Dermis blood vessel endothelial cell (primary cell): ENCODE data around the gene UIMC1. TPM values are rescaled to one million over a fixed set of nuclear protein-coding genes. Genes with fewer than 3 reads are reported as not detected.
A peak's percentile ranks its signal among the peaks of the same experiment; 100 is the strongest.

Experiments
- DNase-seq: peaks from one replicate; pipeline ENCODE4 v3.0.0; 2010
- total RNA-seq: library from RNA; depleted of rRNA; stranded (reverse); fragments of >200 nt; gene quantifications from 2 replicates; pipeline ENCODE4 v1.2.3, GENCODE V29; 2014

Gene UIMC1
- total RNA-seq, 1 donor from 2014 or later: 73.5 TPM

DNA sequence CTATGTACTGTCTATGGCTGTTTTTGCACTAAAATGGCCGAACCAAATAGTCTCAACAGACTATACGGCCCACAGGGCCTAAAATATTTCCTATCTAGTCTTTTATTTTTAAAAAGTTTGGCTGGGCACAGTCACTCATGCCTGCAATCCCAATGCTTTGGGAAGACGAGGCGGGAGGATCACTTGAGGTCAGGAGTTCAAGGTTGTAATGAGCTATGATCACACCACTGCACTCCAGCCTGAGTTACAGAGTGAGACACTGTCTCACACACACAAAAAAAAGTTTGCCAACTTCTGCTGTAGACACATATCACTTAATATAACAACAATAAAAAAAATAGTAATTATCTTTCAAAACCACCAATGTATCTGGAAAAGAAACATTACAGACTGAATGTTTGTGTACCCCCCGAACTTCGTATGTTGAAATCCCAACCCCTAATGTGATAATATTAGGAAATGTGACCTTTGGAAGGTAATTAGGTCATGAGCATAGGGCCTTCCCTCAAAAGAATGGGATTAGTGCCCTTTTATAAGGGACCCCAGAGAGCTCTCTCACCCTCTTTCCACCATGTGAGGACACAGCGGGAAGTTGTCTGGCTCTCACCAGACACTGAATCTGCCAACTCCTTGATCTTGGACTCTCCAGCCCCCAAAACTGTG is 53.9 kb downstream of the UIMC1 start:
- no peak for DNase-seq

DNA sequence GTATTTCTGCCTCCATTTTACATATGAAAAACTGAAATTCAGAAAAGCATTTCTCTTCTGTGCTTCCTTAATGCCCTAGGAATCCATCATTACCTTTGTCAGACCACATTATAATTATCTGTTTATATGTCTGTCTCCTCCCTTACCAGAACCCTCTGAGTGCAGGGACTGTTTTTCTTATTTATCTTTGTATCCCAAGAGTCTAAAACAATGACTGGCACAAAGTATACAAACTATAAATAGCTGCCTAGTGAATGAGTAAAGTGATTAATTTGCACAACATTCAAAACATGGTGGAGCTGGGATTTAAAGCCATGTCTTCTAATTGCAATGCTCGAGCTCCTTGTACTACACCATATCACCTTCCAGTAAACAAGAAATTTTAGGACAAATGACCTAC is 58.1 kb downstream of the UIMC1 start:
- DNase-seq: peak; percentile 58

DNA sequence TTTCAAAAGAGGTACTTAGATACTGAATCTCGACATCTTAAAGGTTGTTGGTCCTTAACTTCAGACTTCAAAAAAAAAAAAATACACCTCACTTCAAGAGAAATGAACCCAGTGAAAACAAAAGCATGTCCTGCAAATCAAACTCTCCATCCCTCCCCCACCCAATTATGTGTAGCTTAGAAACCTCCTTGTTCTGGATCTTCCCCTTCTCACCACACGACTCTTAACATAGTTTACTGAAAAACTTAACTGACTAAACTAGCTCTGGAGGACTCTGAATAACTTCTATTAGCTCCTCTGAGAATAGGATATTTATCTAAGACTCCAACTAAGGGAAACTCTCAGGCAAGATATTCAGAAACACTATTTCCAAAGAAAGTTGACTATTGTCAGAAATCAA is 58.7 kb downstream of the UIMC1 start:
- DNase-seq: no peak

DNA sequence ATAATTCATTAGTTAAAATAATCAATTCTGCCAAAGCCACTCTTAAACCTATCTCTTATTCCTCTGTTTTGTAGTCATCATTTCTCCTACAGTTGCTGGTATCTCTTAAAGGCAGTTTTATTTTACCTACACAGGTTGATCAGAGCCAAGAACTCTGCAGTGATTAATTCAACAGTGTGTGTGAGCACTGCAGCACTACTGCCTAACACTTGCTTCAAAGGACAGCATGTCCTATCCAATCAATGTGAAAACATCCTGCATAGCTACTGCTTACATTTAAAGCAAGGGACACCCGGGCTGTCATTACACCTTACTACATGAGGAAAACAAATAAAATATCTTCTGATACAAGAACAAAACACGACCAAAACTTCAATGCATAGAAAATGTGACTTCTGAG is 62.3 kb downstream of the UIMC1 start:
- no peak for DNase-seq

DNA sequence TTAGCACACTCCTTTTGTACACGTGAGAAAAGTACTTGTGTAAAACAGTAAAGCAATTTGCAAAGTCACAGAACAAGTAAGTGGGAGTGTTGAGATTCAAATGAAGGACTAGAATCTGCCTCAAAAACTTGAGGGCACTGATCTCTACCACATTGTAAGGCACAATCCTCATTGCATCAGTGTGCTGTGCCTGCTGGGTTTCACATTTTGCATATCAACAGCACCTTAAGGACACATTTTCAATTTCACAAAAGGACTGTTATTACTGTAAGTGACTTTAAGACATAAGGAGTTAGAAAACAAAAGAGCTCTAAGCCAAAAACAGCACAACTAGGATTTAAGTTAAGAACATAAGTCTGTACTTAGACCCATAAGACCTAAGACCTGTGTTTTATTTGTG is 62.8 kb downstream of the UIMC1 start:
- no peak for DNase-seq

DNA sequence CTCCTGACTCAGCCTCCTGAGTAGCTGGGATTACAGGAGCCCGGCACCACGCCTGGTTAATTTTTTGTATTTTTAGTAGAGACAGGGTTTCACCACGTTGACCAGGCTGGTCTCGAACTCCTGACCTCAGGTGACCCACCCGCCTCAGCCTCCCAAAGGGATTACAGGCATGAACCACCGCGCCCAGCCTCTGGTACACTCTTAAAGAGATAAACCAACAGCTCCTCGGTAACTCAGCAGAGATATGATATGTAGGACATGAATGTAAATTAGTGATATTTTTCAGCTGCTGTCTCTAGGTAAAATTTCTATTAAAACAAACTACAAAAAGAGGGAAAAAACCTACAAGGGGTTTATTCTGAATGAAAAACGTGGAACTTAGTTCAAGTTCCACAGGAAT is 64.6 kb downstream of the UIMC1 start:
- DNase-seq: no peak

DNA sequence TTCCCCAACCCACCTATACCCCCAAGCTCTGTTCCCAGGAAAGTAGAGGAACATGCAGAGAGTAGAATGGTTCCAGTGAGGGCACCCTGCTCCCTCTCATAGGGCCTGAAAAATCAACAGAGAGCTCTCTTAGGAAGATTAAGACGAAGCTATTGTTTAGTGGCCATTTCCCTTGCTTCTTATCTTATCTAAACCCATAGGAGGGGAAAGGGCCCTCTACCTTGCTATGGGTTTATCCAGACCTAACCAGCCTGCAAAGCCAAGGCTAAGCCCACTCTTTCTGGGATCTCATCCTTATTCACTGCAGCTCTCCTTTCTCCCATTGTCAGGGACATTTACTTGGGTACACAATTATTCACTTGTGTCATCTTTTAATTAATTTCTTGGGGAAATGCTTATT is 68.1 kb downstream of the UIMC1 start:
- no peak for DNase-seq

DNA sequence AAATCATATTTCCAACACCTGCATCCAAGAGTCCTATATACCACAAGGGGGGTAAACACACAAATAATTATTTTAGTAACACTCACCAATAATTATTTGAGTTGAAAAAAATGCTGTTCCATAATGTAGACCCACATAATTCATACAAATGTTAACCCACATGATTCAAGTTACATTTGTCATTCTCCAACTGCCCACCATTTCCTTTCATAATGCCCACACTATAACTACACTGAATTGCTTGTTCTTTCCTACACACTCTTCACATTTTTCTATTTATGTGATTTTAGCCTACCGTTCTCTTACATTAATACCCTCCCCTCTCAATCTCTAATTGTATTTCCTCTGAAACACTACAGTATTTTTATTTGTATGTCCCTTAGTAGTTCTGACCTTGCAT is 71.6 kb downstream of the UIMC1 start:
- DNase-seq: no peak

DNA sequence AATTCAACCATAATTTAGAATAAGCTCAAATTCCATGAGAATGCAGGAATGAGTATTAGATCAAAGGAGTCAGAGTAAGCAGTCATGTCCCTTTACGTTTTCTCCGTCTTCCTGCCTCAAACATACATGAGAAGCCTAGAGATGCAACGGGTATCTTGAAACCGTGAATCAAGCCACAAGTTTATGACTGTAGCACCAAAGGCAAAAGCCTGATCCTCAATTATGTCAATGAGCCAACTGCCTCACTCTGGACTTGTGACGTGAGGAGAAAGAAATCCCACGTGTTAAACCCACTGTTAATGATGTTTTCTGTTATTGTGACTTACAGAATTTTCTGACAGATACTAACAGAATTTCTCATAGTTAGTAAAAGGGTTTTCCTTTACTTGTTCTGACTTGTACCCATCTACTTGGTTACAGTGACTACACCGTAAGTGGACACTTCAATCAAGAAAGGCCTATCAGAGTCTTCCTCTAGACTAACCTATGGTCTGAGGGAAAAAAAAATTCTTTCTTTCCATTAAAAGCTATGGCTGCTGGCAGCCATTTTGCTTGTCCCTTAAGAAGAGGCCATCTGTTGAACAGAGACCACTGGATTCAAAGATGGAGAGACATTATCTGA is 72.2 kb downstream of the UIMC1 start:
- no peak for DNase-seq

DNA sequence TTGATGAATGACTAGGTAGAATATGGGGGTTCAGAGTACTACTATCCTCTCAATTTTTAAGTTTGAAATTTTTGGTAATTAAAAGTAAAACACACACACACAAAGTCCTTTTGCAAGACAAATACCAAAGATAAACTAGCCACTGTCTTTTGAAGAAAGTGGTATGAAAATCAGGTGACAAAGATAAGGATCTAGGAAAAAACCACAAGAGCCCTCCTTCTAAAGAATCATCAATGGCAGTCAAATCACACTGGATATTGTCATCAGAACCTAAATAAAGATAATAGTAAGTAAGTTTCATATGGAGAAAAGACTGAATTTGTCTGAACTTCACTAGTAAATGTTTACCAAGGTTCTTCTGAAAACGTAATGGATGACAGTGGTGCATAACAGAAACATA is 76.9 kb downstream of the UIMC1 start:
- DNase-seq: no peak

DNA sequence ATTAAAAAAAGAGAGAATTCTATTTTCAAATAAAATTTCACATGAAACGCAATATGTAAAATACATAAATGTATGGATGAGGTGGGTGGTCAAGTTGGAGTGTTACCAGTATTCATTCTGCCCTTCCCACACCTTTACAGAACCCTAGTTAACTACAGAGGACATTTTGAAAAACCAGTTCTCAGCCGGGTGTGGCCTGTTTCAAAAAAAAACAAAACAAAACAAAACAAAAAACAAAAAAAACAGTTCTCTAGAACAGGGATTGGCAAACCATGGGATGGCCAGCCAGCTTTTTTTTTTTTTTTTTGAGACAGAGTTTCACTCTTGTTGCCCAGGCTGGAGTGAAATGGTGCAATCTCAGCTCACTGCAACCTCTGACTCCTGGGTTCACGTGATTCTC is 79.0 kb downstream of the UIMC1 start:
- no peak for DNase-seq

DNA sequence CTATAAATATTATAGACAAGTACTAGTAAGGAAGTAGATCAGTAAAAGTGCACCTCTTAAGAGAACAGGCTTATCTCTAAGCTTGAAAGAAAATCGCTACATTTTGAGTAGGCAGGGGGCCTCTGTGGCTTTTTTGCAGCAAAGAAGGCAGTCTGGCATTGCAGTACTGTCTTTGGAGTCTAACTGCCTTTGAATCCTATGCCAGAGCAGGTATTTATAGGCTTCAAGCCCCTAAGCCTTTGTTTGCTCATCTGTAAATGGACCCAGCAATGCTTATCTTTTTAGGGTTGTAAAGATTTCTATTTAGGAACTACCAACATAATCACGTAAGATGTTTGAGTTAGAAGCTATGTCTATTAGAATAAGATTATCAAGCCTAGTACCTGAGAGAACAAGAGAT is 83.8 kb downstream of the UIMC1 start:
- DNase-seq: no peak

DNA sequence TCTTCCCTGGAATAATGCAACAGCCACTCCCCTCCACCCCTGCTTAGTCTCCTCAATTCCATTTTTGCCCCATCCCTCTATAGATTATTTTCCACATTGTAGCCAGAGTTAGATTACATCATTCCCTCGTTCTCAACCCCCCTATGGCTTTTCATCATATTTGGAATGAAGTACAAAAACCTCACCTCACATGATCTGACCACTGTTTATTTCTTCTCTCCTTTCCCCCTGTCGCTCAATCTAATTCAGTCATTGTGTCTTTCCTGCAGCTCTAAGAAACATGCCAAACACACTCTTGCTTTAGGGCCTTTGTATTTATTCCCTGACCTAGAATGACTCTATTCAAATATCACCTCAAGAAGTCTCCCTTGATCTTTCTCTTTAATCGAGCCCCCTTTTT is 84.9 kb downstream of the UIMC1 start:
- no peak for DNase-seq

DNA sequence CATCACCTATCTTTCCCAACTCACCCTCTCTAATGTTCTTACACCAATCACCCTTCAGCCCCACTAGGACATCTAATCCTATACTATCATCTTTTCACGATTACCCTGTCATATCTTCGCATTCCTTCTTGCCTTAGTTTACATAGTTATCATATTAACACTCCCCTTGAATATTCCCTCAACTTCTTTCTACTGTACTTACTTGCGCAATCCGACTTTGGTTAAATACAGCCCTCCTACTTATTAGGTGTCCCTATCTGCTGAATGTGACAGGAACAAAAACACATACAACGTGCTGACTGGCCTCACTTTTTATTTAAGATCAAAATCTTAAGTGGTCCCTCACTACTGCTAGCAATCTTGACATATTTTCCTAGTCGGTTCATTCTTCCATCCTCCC is 88.0 kb downstream of the UIMC1 start:
- DNase-seq: no peak

DNA sequence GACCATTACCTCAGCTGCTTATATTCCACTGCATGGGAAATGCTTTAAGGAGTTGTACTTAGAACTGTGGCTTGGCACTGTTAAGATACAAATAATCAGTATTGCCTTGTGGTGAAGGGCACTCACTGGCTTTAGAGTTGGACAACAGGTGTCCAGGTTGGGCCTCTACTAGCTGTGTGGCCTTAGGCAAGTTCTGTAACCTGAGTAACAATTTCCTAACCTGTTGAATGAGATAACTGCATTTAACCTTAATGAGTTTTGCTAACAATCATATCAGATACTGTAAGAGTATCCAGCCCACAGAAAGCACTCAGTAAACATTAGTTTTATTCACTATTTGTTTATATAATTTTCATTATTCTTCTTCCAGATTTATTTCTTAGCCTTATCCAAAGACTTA is 90.2 kb downstream of the UIMC1 start:
- no peak for DNase-seq

DNA sequence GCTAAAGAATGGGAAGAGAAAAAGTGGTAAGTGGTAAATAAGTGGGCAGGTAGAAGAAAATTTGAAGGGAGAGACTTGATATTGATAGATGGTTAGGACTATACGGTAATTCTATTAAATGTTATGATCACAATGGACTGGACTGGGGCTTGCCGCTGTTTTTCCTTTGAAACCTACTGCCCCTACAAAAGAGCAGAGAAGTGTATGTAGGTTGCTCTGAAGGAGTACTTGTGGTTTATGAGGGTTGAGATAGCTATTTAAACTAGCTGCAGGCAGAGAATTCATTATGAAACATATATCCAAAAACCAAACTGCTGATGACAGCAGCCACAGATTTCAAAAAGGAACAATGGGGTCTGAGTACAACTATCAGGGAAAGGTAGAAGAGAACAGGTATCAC is 90.7 kb downstream of the UIMC1 start:
- no peak for DNase-seq

DNA sequence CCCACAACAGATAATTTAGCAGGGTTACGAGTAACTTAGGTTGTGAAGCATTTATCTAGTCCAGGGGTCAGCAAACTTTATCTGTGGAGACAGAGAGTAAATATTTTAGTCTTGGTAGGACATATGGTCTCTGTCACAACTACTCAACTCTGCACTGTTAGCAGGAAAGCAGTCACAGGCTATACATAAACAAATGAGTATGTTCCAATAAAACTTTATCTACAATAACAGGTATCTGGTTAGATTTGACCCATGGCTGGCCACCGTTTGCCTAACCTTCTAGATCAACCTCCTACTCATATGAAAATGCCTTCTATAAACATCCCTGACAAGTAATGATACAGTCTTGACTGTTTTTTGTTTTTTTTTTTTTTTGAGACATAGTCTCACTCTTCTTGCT is 94.5 kb downstream of the UIMC1 start:
- no peak for DNase-seq

DNA sequence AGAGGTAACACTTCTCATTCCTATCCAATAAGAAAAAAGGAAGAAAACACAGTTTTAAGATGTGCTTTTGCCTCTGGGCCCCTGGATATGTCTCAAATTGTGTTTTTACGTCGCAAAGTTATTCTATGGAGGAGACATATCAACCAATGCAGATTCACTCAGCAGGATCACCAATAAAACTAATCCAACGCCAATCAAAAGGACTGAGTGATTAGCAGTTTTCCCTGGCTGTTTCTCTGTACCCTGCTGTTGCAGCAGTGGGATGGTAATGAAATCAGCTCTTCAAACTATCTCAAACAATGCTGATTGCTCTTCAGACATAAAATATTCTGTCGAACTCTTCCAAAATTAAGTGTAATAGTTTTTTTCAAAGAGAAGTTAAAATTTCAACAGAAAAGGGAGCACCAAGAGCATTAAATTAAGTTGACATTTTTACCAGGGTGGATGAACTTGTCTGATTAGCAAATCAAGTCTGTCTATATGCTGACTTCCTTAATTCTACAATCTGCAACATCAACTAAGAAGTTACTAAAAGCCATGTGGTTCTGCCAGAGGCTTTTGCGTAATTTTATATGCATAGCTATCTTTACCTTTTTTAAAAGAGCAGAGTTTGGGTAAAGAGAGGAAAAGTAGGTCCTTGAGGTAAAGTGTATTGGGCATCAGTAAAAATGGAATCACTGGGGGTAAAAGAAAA is 97.8 kb downstream of the UIMC1 start:
- DNase-seq: no peak

DNA sequence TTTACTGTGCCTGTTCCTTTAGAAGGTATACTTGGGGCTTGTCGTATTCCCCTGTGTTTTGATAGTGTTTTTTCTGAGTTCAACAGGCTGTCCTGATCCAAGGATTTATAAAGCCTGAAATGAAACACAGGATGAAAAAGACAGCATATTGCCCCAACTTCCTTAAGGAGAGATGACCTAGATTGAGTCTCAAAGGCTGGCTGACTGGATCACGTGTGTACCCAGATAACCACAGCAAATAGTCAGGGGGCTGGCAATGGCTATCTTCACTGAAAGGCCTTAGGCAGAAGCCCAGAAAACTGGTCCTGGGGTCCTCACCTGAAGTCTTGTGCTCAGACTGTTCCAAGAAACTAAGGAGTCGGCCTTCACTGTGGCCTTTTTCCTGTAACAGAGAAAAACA is 99.8 kb downstream of the UIMC1 start:
- no peak for DNase-seq

DNA sequence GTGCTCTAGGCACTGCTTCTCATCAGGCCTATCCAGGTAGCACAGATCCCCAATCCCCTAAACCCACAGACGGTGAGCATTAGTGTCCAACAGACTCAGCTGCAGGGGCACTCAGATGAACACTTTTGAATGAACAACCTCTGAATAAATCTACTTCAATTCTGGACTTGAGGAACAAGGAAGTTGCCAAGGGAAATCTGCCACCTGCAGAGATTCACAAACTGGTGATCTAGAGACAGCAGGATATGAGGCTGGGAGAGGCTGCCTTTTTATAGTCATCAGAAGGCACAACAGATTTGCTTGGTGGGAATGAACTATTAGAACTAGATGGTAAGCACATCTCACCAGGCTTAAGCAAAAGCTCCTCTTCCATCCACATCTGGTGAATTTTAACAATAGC is 100.5 kb downstream of the UIMC1 start:
- no peak for DNase-seq

DNA sequence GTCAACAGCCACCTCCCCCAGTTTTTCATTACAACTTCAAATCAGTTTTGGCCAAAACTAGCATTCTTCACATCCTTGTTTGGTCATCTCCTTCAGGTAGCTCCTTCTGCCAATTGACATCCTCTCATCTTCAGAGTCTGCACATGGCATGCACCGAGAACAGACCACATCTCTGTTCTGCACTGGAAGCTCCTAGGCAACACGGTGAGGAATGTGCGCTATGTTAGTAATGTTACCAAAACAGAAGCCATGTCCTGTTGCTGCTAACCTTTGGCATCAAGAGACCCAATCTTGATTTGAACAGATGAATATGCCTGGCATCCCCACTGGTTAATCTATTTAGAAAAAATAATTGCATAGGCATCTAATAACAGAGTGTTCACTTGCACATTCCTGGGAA is 102.3 kb downstream of the UIMC1 start:
- DNase-seq: no peak

DNA sequence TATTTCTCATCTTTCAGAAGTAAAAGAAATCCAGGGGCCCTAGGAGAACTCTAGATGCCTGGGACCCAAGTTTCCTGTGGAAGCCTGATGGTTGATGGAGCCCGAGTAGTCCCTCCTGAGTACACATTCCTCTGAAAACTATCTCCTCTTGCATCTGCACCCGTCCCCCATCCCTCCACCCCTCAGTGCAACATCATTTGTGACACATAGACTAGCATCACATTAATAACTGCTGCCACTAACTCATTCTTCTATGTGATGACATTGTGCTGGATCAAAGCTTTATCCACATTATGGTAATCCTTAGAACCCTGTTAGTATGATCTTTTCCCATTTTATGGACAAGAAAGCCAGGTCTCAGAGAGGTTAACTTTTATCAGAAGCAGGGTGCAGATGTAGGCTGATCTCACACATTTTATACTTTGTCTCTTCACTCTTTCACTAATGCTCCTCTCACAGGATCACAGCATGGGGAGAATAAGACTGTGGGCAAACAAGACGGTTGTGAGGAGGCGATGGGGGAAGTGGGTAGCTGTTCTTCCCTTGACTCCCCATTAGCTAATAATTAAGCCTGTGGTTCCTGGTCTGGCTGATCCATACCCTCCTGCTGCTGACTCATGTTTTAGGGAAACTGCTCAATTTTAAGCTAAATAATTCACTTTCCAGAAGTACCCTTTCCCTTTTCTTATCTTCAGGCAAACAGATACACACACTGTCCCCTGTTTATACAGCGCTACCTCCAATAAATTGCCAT is 103.5 kb downstream of the UIMC1 start:
- no peak for DNase-seq

DNA sequence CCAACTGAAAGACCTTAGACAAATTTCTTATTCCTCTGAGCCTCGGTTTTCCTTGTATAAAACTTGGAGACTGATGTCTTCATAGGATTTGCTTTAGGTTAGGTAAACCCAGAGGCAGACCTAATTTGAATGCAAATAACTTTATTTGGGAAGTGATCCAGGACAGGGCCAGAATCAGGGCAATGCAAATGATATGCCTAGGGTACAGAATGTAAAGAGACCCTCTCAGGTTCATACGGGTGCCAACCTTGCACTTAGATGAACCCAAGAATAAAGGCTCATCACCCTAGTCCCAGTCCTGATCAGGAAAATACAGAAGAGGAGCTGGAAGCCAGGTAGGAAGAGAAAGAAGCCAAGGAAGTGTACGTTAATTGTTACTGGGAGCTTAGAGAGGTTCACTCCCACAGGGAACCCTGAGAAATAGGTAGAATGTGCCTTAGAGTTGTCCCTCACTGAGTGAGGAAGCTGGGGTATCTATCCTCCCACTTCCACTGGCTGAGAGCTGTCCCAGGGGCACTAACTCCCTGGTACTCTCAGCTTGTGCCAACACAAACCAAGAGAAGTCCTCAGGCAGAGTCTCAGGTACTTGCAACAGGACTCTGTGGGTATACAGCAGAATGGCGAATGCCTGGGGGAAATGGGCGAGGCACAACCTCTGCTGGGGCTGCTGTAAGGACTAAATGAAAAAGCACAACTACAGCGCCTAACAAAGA is 104.3 kb downstream of the UIMC1 start:
- no peak for DNase-seq
